HG03571 (cell line): ENCODE results near the gene FOCAD.
"Not testable (repeated sequence)": the region's sequence is repeated elsewhere in the genome, so short reads cannot be mapped to it uniquely, and the experiment has no call there.

Experiments used
- ATAC-seq: cut with Tn5 transposase; IDR thresholded peaks from one replicate; pipeline ENCODE4 v1.9.1; 2021; ENCODE audit not compliant: unreplicated experiment

FOCAD gene

GRCh38 chr9:20948703-20949102 is 264.6 kb downstream of the FOCAD start:
- ATAC-seq = no peak

GRCh38 chr9:20950707-20951106 is 266.6 kb downstream of the FOCAD start:
- no peak for ATAC-seq

DNA sequence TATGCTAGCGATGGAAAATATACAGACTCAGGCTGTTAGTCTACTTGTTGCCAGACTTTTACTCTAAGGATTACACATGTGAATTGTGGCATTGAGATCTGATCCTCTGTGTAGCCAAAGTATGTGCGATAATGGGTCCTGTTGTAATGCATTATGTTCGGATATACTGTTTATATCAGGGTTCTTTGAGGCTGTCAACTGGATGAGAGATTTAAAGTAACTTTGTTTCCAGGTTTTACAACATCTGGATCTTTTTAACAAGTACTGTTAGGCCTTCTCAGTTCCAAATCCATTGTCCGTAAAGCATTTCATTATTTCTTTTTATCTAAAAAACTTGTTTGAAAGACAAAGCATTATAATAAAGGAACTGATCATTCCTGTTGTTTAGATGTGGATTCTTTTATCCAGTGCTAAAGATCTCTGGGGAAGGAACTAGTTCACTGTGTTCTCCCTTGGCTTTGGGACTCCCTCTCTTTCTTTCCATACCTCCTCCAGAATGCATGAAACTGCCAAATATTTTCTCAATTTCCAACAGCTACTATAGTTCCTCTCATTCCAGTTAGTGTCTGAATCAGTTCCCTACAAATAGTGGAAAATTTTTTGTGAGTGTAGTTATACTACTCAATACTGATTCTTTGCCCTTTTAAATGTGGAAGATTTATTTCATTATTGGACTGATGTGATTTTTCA is 278.6 kb downstream of the FOCAD start:
- ATAC-seq = no peak

- ATAC-seq = no peak
Observed at GRCh38 chr9:20972684-20973083, 288.6 kb downstream of the FOCAD start.

DNA sequence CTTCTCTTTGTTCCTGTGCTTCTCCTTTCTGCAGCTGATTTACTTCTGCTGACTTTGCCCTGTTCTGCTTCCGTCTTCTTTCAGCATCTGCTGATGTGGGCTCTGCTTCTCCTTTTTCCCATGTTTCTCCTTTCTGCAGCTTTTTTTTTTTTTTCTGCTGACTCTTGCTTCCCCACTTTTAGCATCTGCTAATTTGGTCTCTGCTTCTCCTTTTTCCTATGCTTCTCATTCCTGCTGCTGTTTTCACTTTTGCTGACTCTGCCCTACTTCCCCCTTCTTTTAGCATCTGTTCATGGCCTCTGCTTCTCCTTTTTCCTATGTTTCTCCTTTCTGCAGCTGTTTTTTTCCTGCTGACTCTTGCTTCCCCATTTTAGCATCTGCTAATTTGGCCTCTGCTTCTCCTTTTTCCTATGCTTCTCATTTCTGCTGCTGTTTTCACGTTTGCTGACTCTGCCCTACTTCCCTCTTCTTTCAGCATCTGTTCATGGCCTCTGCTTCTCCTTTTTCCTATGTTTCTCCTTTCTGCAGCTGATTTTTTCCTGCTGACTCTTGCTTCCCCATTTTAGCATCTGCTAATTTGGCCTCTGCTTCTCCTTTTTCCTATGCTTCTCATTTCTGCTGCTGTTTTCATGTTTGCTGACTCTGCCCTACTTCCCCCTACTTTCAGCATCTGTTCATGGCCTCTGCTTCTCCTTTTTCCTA is 289.3 kb downstream of the FOCAD start:
- not testable (repeated sequence) for ATAC-seq

DNA sequence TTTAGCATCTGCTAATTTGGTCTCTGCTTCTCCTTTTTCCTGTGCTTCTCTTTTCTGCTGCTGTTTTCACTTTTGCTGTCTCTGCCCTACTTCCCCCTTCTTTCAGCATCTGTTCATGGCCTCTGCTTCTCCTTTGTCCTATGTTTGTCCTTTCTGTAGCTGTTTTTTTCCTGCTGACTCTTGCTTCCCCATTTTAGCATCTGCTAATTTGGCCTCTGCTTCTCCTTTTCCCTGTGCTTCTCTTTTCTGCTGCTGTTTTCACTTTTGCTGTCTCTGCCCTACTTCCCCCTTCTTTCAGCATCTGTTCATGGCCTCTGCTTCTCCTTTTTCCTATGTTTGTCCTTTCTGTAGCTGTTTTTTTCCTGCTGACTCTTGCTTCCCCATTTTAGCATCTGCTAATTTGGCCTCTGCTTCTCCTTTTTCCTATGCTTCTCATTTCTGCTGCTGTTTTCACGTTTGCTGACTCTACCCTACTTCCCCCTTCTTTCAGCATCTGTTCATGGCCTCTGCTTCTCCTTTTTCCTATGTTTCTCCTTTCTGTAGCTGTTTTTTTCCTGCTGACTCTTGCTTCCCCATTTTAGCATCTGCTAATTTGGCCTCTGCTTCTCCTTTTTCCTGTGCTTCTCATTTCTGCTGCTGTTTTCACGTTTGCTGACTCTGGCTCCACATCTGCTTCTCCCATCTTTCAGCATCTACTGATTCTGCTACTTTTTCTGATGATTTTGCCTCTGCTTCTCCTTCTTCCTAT is 290.3 kb downstream of the FOCAD start:
- ATAC-seq = not testable (repeated sequence)

GRCh38 chr9:20978249-20978648 is 294.2 kb downstream of the FOCAD start:
- no peak for ATAC-seq

GRCh38 chr9:20980832-20981455 is 296.9 kb downstream of the FOCAD start:
- ATAC-seq = peak; percentile 78

GRCh38 chr9:20981486-20981885 is 297.4 kb downstream of the FOCAD start:
- no peak for ATAC-seq

DNA sequence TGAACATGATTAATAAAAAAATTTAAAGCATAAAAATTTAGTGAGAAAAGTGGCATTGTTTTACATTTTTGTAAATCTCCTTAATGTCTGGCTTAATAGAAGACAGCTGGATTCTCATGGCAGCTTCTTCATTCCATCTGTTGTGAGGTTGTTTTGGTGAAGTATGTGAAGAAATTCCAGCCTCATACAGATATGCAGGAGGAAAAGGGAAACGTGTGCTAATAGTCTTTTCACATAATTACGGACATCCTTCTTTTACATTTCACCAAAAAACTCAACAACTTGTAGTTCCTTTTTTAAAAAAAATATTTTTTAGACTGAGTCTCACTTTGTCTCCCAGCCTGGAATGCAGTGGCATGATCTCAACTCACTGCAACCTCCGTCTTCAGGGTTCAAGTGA is 300.4 kb downstream of the FOCAD start:
- ATAC-seq = no peak

DNA sequence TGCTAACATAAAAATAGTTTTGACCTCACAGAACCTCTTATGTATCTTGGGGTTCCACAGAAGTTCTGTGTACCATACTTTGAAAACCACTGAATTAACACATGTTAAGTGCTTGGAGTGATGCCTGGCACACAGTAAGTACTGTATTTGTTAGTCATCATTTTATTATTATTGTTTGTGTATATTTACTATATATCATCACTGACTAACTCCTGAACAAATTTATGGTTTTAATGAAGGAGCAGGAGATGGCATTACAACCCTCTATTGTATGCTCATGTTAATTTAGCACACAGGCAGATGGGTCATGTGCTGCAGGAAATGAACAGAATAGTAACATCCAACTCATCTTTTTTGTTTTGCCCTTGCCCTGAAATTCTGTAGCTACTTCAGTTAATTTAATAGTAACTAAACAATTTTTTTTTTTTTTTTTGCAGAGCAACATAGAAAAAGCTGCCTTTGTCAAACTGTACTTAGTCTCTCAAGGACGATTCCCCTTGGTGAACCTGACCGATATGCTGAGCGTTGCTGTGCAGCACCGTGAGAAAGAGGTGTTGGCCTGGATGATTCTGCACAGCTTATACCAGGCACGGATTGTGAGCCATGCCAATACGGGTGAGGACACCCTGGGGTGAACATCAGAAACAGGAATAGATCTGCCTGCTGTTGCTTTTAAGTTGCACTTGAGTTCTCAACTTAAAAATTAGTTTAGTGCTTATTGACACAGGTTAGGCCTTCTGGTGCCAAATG is 302.0 kb downstream of the FOCAD start:
- ATAC-seq = no peak

- no peak for ATAC-seq
Observed at GRCh38 chr9:20987521-20987920, 303.5 kb downstream of the FOCAD start.

- no peak for ATAC-seq
Observed at GRCh38 chr9:20988061-20988460, 304.0 kb downstream of the FOCAD start.

DNA sequence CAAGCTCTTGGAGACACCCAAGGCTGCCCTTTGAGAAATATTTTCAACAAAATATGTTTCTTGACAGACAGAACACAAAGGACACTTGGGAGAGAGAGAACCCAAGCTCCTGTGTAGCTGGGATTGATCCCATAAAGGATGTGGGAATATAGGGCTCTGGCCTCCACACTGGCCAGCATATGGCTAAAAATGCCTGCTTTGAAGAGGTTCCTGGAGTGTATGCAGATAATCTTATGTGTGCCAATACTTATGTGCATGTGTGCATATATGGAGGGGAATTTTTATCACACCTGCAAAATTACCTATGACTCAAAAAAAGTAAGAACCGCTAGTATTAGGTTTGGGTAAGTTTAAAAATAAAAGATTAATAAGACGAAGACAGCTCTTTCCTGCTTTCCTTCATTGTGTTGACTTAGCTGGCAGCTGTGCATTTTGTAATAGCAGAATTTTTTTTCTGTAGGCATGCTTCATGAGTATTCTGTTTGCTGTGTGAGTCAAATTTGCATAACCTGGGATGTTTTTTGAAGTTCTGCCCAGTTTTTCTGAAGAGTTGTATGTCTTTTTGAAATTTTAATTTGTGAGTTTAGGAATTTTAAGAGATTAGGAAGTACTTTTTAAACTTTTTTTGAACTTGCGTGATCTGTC is 304.7 kb downstream of the FOCAD start:
- ATAC-seq = no peak

- ATAC-seq = no peak
Observed at GRCh38 chr9:20989923-20990341, 305.9 kb downstream of the FOCAD start.

GRCh38 chr9:20990867-20991266 is 306.8 kb downstream of the FOCAD start:
- no peak for ATAC-seq

GRCh38 chr9:20994486-20994885 is 310.4 kb downstream of the FOCAD start:
- no peak for ATAC-seq

DNA sequence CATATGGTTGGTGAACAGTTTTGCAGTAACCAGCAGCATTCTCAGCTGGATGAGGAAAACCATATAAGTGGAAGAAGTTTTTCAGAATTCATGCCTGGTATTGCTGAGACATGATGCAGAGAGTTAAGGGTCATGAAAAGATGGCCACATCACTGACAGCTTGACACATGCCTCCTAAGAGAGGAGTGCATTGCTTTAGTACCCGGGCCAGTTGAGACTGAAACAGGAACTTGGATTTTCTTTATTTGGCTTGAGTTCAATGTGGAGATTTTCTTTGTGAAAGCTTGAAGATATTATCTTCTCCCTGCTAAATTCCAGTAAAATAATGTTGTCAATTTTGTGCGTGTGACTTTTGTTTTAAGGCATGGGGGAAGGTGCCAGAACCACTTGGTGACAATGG is 311.6 kb downstream of the FOCAD start:
- no peak for ATAC-seq

- no peak for ATAC-seq
Observed at GRCh38 chr9:20996809-20997208, 312.8 kb downstream of the FOCAD start.

GRCh38 chr9:20997503-20998076 is 313.5 kb downstream of the FOCAD start:
- no peak for ATAC-seq
